Left colon (tissue), 2 donors: ENCODE measurements around the gene TRIM38. TPM values are rescaled to one million over a fixed set of nuclear protein-coding genes. Genes with fewer than 3 reads are reported as not detected.

Experiments used
- ATAC-seq: fragments of 200-7000 bp; cut with Tn5 transposase; one replicate; pipeline ENCODE4 v1.9.1; 2020; ENCODE audit warnings: mild to moderate bottlenecking, moderate library complexity
- DNase-seq, 2 donors: peaks; one replicate each; pipeline ENCODE4 v3.0.0-alpha.2; 2020
- intact Hi-C, 2 donors: fragments of 100-400 bp; cut with DNase I in 1 of 2; cut with micrococcal nuclease in 1 of 2; formaldehyde crosslinking; loops; one replicate each; pipeline versions ENCODE4 v1.11.2 to v1.14.0; 2022; cut with DNase I, micrococcal nuclease
- total RNA-seq, 2 donors: library from RNA; stranded (reverse); fragmentation: NEBNext Ultra II Directional; extraction: Animal tissue kit (Norgen Biotek cat#: 25700); gene quantifications; one replicate each; pipeline ENCODE4 v1.2.1, GENCODE V29; 2021
- donor health status: DM: no; HTN: no; CAD: no.
- donor health status: DM: yes; HTN: yes; CAD: no.

The TRIM38 gene
- total RNA-seq, 2 donors from 2014 or later = 9.6 to 13.2 TPM

GRCh38 chr6:26031595-26032339 is 69.2 kb downstream of the TRIM38 start:
- intact Hi-C loops = no loop called here
- peak; percentile 81 to 86 for DNase-seq
- ATAC-seq = peak; percentile 73

DNA sequence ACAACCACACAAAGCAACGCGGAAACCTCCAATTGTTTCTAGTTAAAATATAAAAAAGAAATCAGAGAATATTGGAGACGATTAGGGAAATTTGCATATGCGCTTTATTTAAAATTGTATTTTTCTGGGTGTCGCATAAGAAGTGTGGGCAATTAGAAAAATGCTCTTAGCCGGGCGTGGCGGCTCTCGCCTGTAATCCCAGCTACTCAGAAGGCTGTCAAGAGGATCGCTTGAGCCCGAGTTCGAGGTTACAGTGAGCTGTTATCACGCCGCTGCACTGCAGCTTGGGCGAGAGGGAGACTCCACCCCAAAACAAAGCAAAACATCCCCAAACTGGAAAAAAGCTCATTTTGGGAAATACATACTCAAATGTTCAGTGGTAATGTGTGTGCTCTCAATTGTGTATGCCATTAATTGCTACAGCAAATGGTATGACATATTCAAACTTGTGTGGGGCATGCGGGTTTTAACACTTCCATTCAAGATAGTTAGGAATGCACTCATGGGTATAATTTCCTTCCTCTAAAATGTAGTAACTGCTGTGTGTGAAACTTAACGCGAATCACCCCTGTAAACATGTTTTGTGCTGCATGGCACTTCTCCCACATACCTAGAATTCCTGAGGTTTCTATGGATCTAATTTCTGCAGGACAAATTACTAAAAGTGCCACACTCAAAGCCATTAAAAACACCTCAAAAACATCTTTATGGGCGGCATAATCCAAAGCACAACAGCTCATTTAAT is 69.9 kb downstream of the TRIM38 start:
- DNase-seq (peak in 1 of 2 donors; percentile 40), ATAC-seq (peak; percentile 36)
- intact Hi-C loops = no loop called here

DNA sequence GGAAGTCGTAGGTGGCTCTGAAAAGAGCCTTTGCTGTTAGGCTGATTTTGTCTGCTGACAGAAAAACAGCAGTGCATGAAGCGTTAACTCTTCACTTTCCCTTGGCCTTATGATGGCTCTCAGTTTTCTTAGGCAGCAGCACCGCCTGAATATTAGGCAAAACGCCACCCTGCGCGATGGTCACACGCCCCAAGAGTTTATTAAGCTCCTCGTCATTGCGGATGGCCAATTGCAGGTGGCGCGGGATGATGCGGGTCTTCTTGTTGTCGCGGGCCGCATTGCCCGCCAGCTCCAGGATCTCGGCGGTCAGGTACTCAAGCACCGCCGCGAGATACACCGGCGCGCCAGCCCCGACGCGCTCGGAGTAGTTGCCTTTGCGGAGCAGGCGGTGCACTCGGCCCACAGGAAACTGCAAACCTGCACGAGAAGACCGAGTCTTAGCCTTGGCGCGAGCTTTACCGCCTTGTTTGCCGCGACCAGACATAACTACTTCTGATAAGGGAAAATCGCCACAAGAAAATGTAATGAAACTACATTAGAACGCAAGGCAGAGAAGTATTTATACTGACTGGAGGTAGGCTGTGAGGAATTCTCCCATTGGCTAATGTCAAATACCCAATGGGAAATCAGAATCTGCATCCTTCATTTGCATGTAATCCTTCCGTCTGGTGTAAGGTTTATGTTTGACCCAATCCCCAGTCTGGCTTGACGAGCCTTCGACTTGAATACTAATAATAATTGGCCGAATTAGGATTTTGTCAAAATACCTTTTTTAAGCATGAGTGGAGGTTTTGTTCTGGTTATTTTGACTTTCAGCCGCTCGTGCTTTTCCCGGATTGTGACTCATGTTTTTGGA is 70.7 kb downstream of the TRIM38 start:
- peak; percentile 79 for ATAC-seq
- intact Hi-C loops = no loop called here
- peak; percentile 63 to 70 for DNase-seq

- peak; percentile 4 for ATAC-seq
- peak; percentile 46 to 59 for DNase-seq
- intact Hi-C loops = no loop called here
These were observed 71.3 kb downstream of the TRIM38 start for GRCh38 chr6:26033941-26034354.

DNA sequence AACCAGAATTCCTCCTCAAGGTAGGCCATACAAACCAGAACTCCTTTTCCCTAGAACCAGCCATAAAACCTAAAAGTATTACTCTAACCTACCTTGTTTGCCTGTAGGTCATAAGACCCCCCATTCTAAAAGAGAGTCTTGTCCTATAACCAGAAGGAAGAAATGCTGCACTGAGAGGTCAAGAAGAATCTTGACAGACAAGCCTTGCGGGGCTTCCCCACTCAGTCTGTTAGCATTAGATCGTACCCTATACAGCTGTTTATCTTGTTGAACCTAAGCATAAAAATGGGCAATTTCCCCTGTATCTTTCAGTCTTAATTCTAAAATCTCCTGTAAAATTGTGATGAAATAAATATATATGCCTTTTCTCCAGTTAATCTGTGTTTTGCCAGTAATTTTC is 72.3 kb downstream of the TRIM38 start:
- ATAC-seq (no peak), DNase-seq (no peak)
- intact Hi-C loops = no loop called here

Other genes starting within 250 kb of the TRIM38 start
- 10 to 100 TPM; 24.8 to 63.3 TPM for gene SLC17A4, start 208.1 kb upstream of the TRIM38 start, total RNA-seq
- gene SLC17A1, start 130.8 kb upstream of the TRIM38 start, total RNA-seq = not detected
- not detected for gene SLC17A3, start 88.6 kb upstream of the TRIM38 start, total RNA-seq
- gene SLC17A2, start 32.1 kb upstream of the TRIM38 start, total RNA-seq = not detected
- 10 to 100 TPM in 1 of 2 donors, 1 to 10 TPM in 1; 8.2 to 12.0 TPM for gene HFE, start 124.6 kb downstream of the TRIM38 start, total RNA-seq